OCI-LY7 (cell line): ENCODE data around the gene OR6B1.

Experiments
- EZH2phosphoT487 ChIP-seq: fragments of 200-600 bp; sonication (generic); IDR thresholded peaks from 2 replicates; pipeline ENCODE4 v1.6.1; 2018; ENCODE audit warnings: low read depth, borderline replicate concordance, mild to moderate bottlenecking, mixed run types, antibody characterized with exemption, low read length, moderate library complexity, mixed read lengths
- TF ChIP-seq, protein P1 (sequence below): fragments of 200-600 bp; sonication (generic); conservative IDR thresholded peaks from 2 replicates; pipeline ENCODE4 v1.5.1; 2014; ENCODE audit warnings: mild to moderate bottlenecking, antibody characterized with exemption, low read length, moderate library complexity, mixed read lengths

GRCh38 chr7:144024213-144024612 is 24.1 kb downstream of the OR6B1 start:
- TF ChIP-seq, protein P1, sequence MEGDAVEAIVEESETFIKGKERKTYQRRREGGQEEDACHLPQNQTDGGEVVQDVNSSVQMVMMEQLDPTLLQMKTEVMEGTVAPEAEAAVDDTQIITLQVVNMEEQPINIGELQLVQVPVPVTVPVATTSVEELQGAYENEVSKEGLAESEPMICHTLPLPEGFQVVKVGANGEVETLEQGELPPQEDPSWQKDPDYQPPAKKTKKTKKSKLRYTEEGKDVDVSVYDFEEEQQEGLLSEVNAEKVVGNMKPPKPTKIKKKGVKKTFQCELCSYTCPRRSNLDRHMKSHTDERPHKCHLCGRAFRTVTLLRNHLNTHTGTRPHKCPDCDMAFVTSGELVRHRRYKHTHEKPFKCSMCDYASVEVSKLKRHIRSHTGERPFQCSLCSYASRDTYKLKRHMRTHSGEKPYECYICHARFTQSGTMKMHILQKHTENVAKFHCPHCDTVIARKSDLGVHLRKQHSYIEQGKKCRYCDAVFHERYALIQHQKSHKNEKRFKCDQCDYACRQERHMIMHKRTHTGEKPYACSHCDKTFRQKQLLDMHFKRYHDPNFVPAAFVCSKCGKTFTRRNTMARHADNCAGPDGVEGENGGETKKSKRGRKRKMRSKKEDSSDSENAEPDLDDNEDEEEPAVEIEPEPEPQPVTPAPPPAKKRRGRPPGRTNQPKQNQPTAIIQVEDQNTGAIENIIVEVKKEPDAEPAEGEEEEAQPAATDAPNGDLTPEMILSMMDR = no peak
- no peak for TF ChIP-seq EZH2phosphoT487
